Heart right ventricle (tissue), 16 donors: ENCODE measurements around the gene HK3. TPM values are rescaled to one million over a fixed set of nuclear protein-coding genes. Genes with fewer than 3 reads are reported as not detected.

Experiments used
- ATAC-seq, 8 donors: fragments of 200-7000 bp; cut with Tn5 transposase; one replicate each; pipeline ENCODE4 v1.9.1; 2020; ENCODE audit warnings: mild to moderate bottlenecking in 8 of 8, moderate library complexity in 8 of 8, moderate number of reproducible peaks in 1 of 8
- DNase-seq, 2 donors: peaks; one replicate each; pipeline ENCODE4 v3.0.0-alpha.2; 2020
- H3K27ac ChIP-seq, 10 donors: fragments of 200-600 bp; sonication (generic) in 2 of 10; one replicate each; pipeline versions ENCODE4 v1.5.0 to v1.8.0; 2020 to 2022; ENCODE audit warnings: mild to moderate bottlenecking in 3 of 10
- H3K27me3 ChIP-seq, 7 donors: fragments of 200-600 bp; one replicate each; pipeline ENCODE4 v1.8.0; 2021 to 2022; ENCODE audit warnings: mild to moderate bottlenecking in 2 of 7
- H3K36me3 ChIP-seq, 9 donors: fragments of 200-600 bp; sonication (generic) in 1 of 9; one replicate each; pipeline versions ENCODE4 v1.5.0 to v1.8.0; 2020 to 2022; ENCODE audit warnings: mild to moderate bottlenecking in 2 of 9
- H3K4me1 ChIP-seq, 9 donors: fragments of 200-600 bp; sonication (generic) in 1 of 9; one replicate each; pipeline versions ENCODE4 v1.5.0 to v1.8.0; 2020 to 2022; ENCODE audit warnings: mild to moderate bottlenecking in 4 of 9
- H3K4me3 ChIP-seq, 10 donors: fragments of 200-600 bp; sonication (generic) in 2 of 10; one replicate each; pipeline versions ENCODE4 v1.5.0 to v1.8.0; 2020 to 2022; ENCODE audit warnings: mild to moderate bottlenecking in 7 of 10, moderate library complexity in 2 of 10
- H3K9me3 ChIP-seq, 11 donors: fragments of 200-600 bp in 10 of 11; sonication (generic) in 2 of 11; one replicate each; pipeline versions ENCODE4 v1.5.0 to v1.8.0; 2013 to 2022; ENCODE audit warnings: mild to moderate bottlenecking in 2 of 11, control low read depth in 1 of 11, moderate library complexity in 1 of 11
- CTCF ChIP-seq, 9 donors: fragments of 200-600 bp; sonication (generic) in 2 of 9; IDR thresholded peaks; one replicate each; pipeline versions ENCODE4 v1.5.0 to v1.8.0; 2021 to 2022; ENCODE audit warnings: antibody characterized with exemption in 9 of 9, mild to moderate bottlenecking in 5 of 9, moderate library complexity in 1 of 9
- WGBS, 2 donors: extraction: QIAGEN DNeasy Blood & Tissue Kit; methylation state at CpG; one replicate each; pipeline ENCODE4 v1.1.7; 2013; ENCODE audit warnings: inconsistent platforms in 1 of 2; 5-methylcytosine and 5-hydroxymethylcytosine counted together
- intact Hi-C, 10 donors: fragments of 100-400 bp; cut with DNase I; formaldehyde crosslinking; loops; one replicate each; pipeline versions ENCODE4 v1.11.1 to v1.14.2; 2022
- polyA plus RNA-seq, 2 donors: library from polyadenylated mRNA; stranded (reverse); fragments of 200-250 nt; gene quantifications; one replicate each; pipeline ENCODE4 v1.2.3, GENCODE V29; 2013
- total RNA-seq, 10 donors: library from RNA; stranded (reverse); fragmentation: NEBNext Ultra II Directional in 3 of 10; extraction: Animal tissue kit (Norgen Biotek cat#: 25700) in 3 of 10; gene quantifications; one replicate each; pipeline versions ENCODE4 v1.2.1 to v1.2.4, GENCODE V29; 2021 to 2023
- donor health status: Arrhythmogenic right ventricular cardiomyopathy.
- donor health status: ischemic (EF 13 %, LVEDD 7.1; RV severe dilation, severe dysfunction).
- donor health status: healthy with polysubstance abuse.
- donor health status: DM: no; HTN: yes; CAD: no.
- donor health status: DM: no; HTN: no; CAD: no.
- donor health status: ischemic (EF 25% LVEDD 6.9; RV normal size, moderate dysfunction).
- donor health status: ischemic (EF 25% LVEDD 5.7; RV mildly dilated, moderate dysfunction).
- donor health status: healthy.
- donor health status: DM: yes; HTN: yes; CAD: no.
- donor health status: Ischemic cardiomyopathy.
- donor health status: ischemic (EF 35%, LVEDD 5.7; RV mildly dilated, moderate dysfunction).
- donor health status: nonischemic (EF 11% LVEDD 7.7; RV severe dilation, severe dysfunction).
- donor health status: DM: yes; HTN: yes; CAD: no.
- donor health status: PGD.
- donor health status: ischemic (EF 29% LVEDD 5.4; RV normal size, mild dysfunction).
- donor health status: nonischemic (EF 23%, LVEDD 6.1; RV moderate dilation, normal function).

The HK3 gene
- total and polyA plus RNA-seq, 12 donors = 0.68 to 18.7 (median 4.2) TPM

GRCh38 chr5:176863041-176863764, 35.9 kb downstream of the HK3 start:
- TF ChIP-seq CTCF (IDR thresholded peaks at IDR 0.05) = no peak
- Histone ChIP-seq H3K36me3 (no peaks in the 10 kb centered on the region), H3K4me1 (no peaks in the 10 kb centered on the region), H3K27me3 (peaks cover 0 to 82% (median 69%) of the 10 kb centered on the region in 7 donors), H3K4me3 (no peak overlapping the region), H3K27ac (no peak overlapping the region), H3K9me3 (no peaks in the 10 kb centered on the region)
- 16 to 22% methylated on average over 15 of the region's 15 CpGs for WGBS, 2 donors
- ATAC-seq (no peak), DNase-seq (no peak)
- intact Hi-C loops = no loop called here

GRCh38 chr5:176862330-176862995, 36.7 kb downstream of the HK3 start:
- H3K9me3 ChIP-seq = no peaks in the 10 kb centered on the region
- no peak for ATAC-seq
- H3K36me3 ChIP-seq = no peaks in the 10 kb centered on the region
- no peaks in the 10 kb centered on the region for H3K4me1 ChIP-seq
- no peak for DNase-seq
- no peak overlapping the region for H3K27ac ChIP-seq
- peaks cover 0 to 74% (median 62%) of the 10 kb centered on the region in 7 donors for H3K27me3 ChIP-seq
- intact Hi-C loops = no loop called here
- 64 to 70% methylated on average over 27 to 28 of the region's 28 CpGs for WGBS, 2 donors
- TF ChIP-seq CTCF (IDR thresholded peaks at IDR 0.05) = no peak
- H3K4me3 ChIP-seq = no peak overlapping the region

- no peak for DNase-seq
- Histone ChIP-seq H3K27me3 (peaks cover 0 to 67% (median 50%) of the 10 kb centered on the region in 7 donors), H3K36me3 (no peaks in the 10 kb centered on the region), H3K4me3 (no peak overlapping the region), H3K4me1 (no peaks in the 10 kb centered on the region), H3K27ac (no peak overlapping the region), H3K9me3 (no peaks in the 10 kb centered on the region)
- intact Hi-C loops = no loop called here
- WGBS, 2 donors = 86% methylated on average over 11 of the region's 11 CpGs
- no peak for ATAC-seq
- no peak for TF ChIP-seq CTCF (IDR thresholded peaks at IDR 0.05)
These were observed 37.9 kb downstream of the HK3 start for GRCh38 chr5:176861276-176861675.

- WGBS, 2 donors = 69 to 81% methylated on average over 11 of the region's 11 CpGs
- ATAC-seq = no peak
- DNase-seq = no peak
- H3K36me3 ChIP-seq = no peaks in the 10 kb centered on the region
- H3K4me1 ChIP-seq = no peaks in the 10 kb centered on the region
- no peak overlapping the region for H3K4me3 ChIP-seq
- H3K27ac ChIP-seq = no peak overlapping the region
- intact Hi-C loops = no loop called here
- peaks cover 0 to 66% (median 44%) of the 10 kb centered on the region in 7 donors for H3K27me3 ChIP-seq
- TF ChIP-seq CTCF (IDR thresholded peaks at IDR 0.05) = no peak
- no peaks in the 10 kb centered on the region for H3K9me3 ChIP-seq
These were observed 38.8 kb downstream of the HK3 start for GRCh38 chr5:176860381-176860780.
